ENCODE measurements around the gene KLKB1.

Gene KLKB1

GRCh38 chr4:186226521-186227189 lies 652 bp upstream of the KLKB1 start:
- no peak for DNase-seq (ENCODE audit: low spot score)
- no peak overlapping the region for H3K27ac ChIP-seq
- no peak for TF ChIP-seq CTCF (IDR thresholded peaks at IDR 0.05)
- no peak overlapping the region for H3K4me3 ChIP-seq

DNA sequence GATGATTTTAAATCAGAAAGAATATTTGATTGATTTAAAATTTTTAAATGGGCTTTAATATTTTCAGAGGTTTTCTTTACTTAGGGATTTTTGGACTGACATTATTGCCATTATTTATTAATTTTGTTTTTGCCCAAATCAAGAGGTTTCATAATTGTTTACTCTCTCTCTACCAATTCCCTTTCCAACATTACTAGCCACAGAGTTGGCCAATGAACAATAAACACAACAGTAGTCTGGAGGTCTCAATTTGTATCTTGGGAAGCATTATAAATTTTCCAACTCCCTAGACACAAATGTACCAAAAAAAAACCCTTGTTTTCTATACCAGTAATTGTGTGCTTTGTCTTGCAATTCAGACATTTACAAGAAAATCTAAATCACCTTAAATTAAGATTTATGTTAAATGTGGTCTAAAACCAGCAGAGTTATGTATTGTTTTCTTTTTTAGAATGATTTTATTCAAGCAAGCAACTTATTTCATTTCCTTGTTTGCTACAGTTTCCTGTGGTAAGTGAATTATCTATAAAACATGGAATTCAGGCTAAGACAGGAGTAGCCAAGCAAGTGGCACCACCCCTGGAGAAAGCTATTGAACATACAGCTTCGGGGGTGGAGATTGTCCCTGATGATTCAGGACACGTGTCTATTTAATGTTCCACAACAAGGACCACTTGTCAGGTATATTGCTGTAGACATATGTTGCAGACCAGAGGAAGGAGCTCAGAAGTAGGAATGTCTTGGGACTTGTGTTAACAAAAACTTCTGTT lies 622 bp downstream of the KLKB1 start:
- Histone ChIP-seq H3K4me3 (peak overlapping the region; percentile 56), H3K27ac (no peak overlapping the region)
- DNase-seq (ENCODE audit: low spot score), result no peak
- TF ChIP-seq CTCF (IDR thresholded peaks at IDR 0.05), result no peak

GRCh38 chr4:186228514-186228894 lies 1.2 kb downstream of the KLKB1 start:
- Histone ChIP-seq H3K27ac (no peak overlapping the region), H3K4me3 (peak overlapping the region; percentile 56)
- no peak for TF ChIP-seq CTCF (IDR thresholded peaks at IDR 0.05)
- no peak for DNase-seq (ENCODE audit: low spot score)

GRCh38 chr4:186234367-186234766 lies 7.1 kb downstream of the KLKB1 start:
- Histone ChIP-seq H3K4me3 (no peak overlapping the region), H3K27ac (no peak overlapping the region)
- no peak for TF ChIP-seq CTCF (IDR thresholded peaks at IDR 0.05)
- DNase-seq (ENCODE audit: low spot score), result no peak

DNA sequence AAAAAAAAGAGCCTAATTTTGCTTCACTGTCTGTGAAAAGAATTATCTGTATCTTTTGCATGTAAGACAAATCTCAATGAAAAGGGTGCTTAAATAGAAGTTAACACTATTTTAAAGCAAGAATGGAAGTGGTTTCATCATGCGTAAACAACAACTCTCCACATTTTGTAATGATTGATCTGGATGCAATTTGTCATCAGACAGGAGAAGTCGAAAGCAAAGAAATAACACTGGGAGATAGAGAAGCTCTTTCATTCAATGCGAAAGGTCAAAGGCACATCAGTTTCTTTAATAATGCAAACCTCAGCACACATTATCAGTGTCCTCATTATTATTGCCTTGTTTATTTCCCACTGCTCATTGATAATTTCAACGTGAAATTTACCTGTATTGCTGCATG lies 8.8 kb downstream of the KLKB1 start:
- H3K4me3 ChIP-seq, result no peak overlapping the region
- no peak for DNase-seq (ENCODE audit: low spot score)
- no peak for TF ChIP-seq CTCF (IDR thresholded peaks at IDR 0.05)
- no peak overlapping the region for H3K27ac ChIP-seq

DNA sequence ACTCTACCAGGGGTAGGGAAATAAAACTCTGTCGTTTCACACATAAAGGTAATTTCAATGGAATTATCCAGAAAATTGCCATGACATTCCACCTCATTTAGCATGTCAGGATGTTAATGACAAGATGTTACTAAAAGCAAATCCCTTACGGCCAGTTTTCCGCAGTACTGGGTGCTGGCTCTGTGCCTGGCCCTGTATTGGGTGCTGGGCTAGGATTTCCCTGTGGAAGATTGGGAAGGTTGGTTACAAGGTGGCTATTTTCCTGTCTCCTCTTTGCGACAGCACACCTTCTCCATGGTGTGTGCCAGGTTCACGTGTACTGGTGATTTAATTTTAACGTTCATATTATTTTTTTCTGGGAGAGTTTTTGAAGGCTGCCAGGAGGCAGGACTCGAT lies 13.1 kb downstream of the KLKB1 start:
- Histone ChIP-seq H3K4me3 (no peak overlapping the region), H3K27ac (no peak overlapping the region)
- no peak for DNase-seq (ENCODE audit: low spot score)
- no peak for TF ChIP-seq CTCF (IDR thresholded peaks at IDR 0.05)

Measured in coronary artery (tissue), 2 donors.